Stimulated activated CD4-positive, alpha-beta T cell treated with anti-CD3 and anti-CD28 coated beads, Interleukin-4, amount 100 ng/mL, for 1 hour (primary cell): ENCODE results near the gene KIF21B.
"Not testable (repeated sequence)": the region's sequence is repeated elsewhere in the genome, so short reads cannot be mapped to it uniquely, and the experiment has no call there.

ENCODE experiments used
- DNase-seq: peaks from one replicate; pipeline ENCODE4 v3.0.0-alpha.2; 2020

Gene KIF21B

DNA sequence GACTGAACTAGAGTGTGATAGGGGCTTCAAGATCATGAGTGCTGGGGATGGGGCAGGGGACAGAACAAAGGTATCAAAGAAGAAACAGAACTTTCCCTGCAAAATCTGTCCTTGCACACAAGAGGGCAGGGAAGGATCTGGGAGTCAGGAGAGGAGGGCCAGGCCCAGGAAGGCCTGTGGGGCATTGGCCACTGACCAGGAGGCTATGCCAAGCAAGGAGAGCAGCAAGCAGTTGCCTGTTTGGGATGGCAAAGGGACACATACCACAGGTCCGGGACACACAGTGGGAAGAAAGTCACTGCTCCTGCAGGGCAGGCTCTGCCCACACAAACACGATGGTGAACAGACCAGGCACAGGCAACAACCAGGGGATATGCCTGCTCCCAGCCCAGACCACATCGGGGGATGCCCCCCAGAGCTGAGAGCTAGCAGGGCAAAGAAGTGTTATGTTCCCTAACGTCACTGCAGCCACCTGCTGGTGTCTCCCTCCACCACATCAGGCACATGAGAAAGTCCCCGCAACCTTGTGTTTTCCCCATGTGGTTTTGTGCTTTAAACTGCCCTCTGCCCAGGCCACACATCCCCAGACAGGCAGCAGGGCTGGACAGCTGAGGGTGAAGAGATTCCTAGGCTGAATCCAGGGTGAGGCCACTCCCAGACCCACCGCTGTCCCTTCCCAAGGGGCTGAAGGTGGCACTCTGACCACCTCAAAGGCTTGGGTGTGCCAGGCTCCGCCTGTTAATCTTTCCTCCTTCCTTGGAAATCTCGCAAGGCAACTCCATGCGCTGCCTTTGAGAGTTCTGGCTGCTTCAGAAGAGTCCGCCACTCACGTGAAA lies 53.6 kb downstream of the KIF21B start:
- DNase-seq, result no peak

GRCh38 chr1:200968469-200969410 lies 54.8 kb downstream of the KIF21B start:
- DNase-seq, result no peak

GRCh38 chr1:200967693-200968468 lies 55.6 kb downstream of the KIF21B start:
- DNase-seq, result no peak

DNA sequence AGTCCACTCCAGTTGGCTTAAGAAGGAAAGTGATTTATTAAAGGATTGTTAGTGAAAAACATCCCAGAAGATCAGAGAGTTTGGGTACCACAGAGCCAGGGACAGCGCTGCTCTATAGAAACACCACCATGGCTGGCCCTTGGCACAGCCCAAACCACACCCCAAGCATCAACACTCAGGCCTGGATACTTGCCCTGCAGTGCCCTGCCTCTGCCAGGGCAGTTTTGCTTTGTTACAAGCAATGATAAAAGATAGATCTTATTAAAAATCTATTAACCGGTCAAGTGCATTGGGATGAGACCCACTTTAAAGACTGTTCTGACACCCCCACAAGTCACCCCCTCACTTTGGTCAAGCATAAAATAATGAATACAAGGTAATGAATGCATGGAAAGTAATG lies 56.6 kb downstream of the KIF21B start:
- no peak for DNase-seq

DNA sequence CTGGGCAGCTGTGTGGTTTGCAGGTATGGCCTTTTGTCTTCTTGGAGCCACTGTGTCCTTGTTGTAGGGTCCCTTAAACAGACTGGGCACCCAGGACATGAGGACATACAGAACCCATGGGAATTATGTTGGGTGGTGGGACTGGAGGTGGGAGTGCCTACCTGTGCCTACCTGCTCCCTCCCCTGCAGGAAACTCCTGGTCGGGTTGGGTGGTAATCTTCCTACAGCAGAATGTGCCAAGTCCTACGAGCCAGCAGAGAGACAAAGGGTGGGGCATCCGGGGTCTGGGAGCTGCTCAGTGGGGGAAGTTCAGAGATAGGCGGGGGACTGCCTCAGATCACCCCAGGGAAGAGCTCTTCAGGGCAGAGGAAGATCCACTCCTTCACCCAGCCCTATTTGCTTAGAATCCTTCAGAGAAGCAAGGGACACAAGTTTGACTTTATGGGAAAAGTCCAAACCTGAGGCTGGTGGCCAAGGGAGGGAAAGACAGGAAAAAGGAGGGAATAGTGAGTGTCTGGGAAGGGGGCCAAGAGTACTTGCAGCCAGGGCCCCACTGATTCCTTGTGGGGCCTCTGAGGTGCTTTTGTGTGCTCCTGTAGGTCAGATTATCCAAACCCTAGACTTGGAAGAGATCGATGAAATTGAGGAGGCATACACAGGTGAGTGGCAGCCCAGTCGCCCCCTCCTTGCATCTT lies 58.3 kb downstream of the KIF21B start:
- DNase-seq, result no peak

- not testable (repeated sequence) for DNase-seq
Measured at GRCh38 chr1:200963888-200964287, 59.6 kb downstream of the KIF21B start.

DNA sequence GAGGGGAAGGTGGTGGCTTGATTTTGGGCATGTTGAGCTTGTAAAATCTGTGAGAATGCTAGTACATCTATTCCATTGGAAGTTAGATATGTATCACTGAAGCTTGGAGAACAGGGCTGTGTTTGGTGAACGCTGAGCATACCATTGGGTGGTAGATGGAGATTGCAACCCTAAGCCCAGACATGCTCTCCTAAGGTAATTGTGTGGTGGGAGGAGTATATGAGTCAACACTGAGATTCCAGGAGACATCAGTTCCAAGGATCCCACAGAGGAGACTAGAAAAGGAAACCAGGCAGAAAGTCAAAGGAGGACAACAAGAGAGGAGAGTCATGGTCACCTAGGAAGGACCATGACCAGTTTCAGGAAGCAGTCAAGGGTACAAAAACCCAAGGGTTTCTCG lies 60.4 kb downstream of the KIF21B start:
- no peak for DNase-seq

- DNase-seq, result no peak
Measured at GRCh38 chr1:200962631-200963030, 60.9 kb downstream of the KIF21B start.

DNA sequence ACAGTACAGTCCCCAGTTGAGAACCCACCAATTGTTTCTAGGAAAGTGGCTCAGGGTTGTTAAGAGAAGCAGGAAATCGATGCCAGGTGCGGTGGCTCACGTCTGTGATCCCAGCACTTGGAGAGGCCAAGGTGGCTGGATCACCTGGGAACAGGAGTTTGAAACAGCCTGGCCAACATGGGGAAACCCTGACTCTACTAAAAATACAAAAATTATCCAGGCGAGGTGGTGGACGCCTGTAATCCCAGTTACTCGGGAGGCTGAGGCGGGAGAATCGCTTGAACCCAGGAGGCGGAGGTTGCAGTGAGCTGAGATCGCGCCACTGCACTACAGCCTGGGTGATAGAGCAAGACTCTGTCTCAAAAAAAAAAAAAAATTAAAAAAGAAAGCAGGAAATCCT lies 61.4 kb downstream of the KIF21B start:
- DNase-seq, result not testable (repeated sequence)

DNA sequence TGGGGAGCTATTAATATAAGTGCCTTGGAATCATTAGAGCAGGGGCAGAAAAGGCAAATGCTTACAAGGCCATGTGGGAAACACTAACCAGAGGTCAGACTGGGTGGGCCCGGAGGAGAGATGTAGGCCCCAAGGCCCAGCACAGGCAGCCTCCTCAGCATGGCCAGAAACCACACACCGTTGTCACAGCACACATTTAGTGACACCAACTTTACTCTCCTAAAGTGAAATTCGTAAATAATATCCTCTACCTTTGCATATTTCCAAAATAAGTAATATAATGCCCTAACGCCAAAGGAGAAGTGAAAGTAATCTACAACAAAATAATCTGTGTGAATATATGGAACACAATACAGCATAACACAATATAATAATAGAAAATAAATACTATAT lies 62.6 kb downstream of the KIF21B start:
- DNase-seq, result no peak

GRCh38 chr1:200960236-200960947 lies 63.1 kb downstream of the KIF21B start:
- no peak for DNase-seq

DNA sequence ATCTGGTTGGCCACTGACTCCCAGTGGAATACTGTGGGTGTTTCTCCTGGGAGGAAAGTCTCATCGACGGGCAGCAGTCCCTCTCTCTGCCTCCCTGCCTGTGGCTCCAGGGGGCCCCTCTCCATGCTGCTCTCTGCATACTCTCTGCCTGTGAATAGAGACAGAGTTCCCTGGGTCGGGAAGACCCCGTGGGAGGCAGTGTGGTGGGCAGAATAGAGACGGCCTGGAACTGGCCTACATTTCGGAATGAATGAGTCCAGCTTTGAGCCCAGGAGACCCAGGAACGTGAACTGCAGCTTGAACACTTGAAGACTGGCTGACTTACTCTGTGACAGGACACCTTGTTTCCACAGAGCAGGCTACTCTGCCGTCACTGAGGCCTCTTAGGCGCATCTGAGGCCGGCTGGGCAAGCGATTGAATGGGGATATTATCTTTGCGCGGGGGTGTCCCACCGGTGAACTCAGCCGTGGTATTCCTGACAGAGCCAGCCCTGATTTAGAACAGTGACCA lies 64.0 kb downstream of the KIF21B start:
- DNase-seq, result no peak

GRCh38 chr1:200958597-200958996 lies 64.9 kb downstream of the KIF21B start:
- DNase-seq, result no peak

DNA sequence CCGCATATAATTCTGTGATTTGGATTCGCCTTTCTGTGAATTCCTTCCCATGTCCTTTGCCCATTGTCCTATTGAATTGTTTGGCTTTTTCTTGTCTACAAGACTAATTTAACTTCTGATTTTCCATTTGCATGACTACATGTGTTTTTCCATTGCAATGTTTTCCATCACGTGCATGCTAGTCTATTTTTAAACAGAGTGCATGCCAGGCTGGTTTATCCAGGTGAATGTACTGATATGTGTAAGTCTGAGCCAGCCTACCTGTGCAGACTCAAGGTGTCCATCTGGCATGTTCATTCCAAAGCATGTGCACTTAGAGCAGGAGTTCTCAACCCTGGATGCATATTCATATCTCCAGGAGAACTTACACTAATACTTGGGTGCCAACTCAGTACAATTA lies 69.1 kb downstream of the KIF21B start:
- no peak for DNase-seq

- no peak for DNase-seq
Measured at GRCh38 chr1:200951016-200951415, 72.5 kb downstream of the KIF21B start.

DNA sequence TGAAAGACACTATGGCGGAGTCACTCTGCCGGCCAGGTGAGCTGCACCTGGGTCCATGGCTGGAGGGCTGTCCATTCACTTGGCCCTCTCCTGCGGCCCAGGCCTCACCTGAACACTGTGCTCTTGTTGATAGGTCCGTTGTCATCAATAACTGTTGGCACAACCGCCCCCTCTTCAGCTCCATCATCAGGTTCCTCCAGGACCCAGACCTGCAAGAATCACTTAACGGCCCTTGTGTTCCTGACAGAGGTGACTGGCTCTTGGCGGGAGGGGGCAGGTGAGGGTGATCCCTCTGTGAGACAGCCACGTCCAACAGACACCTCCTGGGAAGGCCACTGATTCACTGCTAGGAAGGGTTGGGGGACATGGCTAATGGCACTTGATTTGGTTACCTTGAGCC lies 73.9 kb downstream of the KIF21B start:
- DNase-seq, result no peak

DNA sequence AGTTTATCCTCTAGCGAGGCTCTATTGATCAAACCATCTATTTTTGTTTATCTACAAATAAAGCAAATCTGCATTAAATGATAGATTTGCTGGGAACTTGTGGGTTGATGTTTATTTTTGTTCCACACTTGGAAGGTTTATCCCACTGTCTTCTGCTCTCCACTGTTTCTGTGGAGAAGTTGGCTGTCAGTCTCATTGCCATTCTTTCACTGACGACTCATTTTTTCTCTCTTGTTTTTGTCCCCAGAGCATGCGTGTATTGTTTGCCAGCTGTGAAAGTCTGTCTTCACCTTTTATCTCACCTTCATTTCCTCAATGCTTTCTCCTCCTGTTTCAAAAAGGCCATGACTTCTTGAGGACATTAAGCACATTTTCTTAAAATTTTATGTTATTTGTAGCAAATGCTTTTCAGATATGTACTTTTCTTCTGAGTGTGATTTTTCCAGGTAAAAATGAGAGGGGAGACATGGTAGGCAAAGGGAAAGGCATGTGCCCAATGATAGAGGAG lies 76.4 kb downstream of the KIF21B start:
- DNase-seq, result no peak

DNA sequence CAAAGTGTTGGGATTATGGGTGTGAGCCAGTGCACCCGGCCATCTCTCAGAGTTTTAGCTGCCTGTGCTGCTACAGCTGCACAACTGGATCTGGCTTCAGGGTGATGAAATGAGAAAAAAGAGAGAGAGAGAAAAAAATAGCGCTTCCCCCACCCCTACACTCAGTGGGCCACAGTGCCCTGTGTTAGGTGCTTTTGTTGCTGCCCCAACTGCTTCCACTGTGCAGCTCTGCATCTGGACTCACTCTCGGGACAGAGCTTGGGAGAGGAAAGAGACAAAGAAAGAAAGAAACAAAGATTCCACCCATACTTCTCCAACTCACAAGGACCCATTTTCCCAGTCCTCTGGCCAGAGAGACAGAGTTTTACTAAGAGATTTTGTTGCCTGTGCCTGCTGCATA lies 78.4 kb downstream of the KIF21B start:
- no peak for DNase-seq

DNA sequence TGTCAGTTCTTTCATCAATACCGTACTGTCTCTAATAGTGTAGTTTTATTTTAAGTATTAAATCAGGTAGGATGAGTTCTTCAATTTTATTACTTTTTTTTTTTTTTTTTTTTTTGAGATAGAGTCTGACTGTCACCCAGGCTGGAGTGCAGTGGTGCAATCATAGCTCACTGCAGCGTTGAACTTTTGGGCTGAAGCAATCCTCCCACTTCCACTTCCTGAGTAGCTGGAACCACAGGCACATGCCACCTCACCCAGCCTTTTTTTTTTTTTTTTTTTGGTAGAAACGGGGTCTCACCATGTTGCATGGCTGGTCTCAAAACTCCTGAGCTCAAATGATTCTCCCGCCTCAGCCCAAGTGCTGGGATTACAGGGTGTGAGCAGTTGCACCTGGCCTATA lies 84.6 kb downstream of the KIF21B start:
- DNase-seq, result no peak

- not testable (repeated sequence) for DNase-seq
Measured at GRCh38 chr1:200935286-200935962, 88.1 kb downstream of the KIF21B start.
